Cerebellar cortex (tissue), 1 donor: ENCODE data around the gene CBY1.

Experiments
- DNase-seq: peaks from one replicate; pipeline ENCODE4 v3.0.0-alpha.2; 2015; ENCODE audit warnings: low spot score

Gene CBY1

GRCh38 chr22:38700789-38701628, 44.6 kb downstream of the CBY1 start, which contains the start of gene JOSD1:
Gene JOSD1, minus strand, starts transcription at chr22:38700943. Its CDS starts 956 bp downstream, at chr22:38699987.
- DNase-seq = peak; percentile 93

DNA sequence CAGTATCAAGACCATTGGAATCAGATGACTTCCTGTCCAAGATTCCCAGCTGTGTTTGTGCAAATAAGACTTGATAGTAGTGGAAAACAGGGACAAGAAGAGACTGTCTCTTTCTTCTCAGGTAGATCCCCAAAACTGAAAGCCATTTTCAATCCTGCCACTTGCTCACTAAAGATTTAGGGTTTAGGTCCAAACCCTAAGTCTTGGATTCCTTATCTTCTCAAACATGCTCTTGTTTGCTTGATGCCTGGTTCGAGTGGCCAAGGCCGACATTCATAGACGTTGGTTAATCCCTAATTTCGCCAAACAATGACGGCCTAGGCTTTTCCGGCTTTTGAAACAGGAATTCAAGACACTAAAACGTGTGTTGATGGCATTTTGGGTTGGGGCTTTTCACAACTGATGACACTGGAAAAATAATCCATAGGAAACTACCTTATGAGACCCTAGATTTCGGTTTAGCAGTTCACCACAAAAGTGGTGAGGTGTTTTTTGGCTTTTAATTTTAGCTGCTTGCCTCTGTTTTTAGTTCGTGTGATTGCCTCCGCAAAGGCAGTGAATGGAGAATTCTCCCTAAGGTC, 48.3 kb downstream of the CBY1 start:
- DNase-seq = no peak

DNA sequence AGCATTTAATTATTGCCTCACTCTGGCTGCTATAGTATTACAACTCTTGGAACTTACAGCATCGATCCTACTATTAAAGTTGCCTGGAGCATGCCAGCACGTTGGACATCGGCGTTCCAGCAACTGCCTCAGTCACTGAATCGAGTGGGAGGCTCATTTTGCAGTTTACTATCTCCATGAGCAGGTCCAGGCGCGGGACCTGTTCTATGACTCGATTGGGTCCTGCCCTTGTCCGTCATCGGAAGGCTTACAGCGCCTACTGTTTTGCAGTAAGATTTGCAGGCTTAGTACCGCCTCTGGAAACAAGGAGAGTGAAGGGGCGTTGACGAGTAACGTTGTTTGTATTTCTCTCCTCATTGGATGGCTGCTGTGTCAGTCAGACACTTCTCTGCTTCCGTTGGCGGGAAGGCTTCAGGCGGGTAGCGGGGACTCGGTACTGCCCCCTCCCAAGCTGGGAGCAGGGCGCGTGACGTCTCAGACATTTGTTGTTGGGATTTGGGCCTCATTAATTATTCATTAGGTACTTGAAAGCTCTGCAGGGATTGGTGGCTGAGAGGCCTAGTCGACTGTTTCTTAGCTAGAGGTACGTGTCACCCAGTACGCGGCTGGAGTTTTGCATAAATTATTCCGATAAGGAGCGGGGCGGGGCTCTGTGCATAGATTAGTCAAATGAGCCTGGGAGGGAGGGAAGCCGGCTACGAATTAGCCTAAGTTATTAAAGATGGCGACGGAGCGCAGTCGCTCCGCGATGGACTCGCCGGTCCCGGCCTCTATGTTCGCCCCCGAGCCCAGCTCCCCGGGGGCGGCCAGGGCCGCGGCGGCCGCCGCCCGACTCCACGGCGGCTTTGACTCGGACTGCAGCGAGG, 49.0 kb downstream of the CBY1 start, which contains the start of gene GTPBP1:
TSS of gene GTPBP1 (plus strand) at position 710 of the 866 bp plus-strand sequence. CDS start at position 722, 12 bp downstream.
- DNase-seq = peak; percentile 100

DNA sequence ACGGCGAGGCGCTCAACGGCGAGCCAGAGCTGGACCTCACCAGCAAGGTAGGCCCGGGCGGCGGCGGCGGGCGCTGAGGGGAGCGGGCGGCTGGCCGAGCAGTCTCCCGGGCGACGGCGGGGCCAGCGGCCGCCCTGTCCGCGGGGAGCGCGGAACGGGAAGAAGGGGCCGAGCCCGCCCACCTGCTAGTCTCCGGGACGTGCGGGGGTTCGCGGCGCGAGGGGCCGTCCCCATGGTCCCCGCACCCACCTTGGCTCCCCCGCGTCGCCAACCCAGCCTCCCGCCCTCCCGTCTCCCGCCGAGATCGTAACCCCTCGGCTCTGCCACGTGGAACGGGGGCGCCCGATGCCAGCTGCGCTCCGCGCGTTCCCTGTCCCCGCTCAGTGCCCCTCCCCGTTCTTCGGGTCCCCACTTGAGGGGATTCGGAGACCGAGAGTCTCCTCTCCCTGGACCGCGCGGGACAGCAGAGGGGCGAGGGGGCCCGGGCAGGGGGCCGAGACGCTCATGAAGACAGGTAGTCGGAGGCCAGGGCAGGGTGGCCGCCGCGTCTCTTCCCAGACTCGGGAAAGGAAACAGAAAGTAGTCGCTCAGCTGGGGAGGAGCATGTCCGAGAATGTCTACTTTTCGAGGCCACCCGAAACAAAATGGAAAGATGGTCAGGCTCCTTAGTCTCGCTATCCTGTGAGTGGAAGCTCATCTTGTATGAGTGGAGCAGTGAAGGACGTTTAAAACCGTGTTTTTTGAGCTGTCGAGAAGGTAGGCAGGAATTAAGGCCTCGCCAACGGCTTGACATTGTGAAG, 49.9 kb downstream of the CBY1 start:
- no peak for DNase-seq

DNA sequence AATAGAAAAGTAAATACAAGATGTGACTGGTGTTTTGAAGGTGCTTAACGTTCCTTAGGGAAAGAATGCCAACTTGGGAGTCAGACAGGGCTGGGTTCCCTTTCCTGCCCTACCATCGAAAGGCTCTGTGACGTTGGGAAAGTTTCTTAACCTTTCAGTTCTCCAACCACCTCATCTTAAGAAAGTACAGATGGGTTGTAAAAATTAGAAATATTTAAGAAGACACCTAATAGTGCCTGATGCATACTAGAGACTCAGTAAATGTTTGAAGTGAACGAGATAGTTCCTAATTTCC, 50.4 kb downstream of the CBY1 start:
- DNase-seq = no peak

DNA sequence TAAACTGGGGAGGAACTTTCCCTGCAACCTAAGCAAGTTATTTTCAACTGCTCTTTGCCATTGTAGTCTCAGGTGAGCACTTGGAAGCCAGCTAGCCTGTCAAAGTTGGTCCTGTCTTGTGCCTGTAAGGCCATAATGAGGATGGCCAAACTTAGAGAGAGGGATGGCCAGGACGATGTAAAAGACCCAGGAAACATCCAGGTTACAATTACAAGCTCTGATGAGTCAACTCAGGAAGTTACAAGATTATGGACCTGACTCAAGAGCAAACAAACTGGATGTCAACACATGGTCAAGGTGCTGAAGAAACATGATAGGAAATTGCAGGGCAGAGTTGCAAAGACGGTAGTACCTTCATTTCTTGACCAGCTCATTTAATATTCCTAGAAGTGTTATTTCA, 50.9 kb downstream of the CBY1 start:
- no peak for DNase-seq

DNA sequence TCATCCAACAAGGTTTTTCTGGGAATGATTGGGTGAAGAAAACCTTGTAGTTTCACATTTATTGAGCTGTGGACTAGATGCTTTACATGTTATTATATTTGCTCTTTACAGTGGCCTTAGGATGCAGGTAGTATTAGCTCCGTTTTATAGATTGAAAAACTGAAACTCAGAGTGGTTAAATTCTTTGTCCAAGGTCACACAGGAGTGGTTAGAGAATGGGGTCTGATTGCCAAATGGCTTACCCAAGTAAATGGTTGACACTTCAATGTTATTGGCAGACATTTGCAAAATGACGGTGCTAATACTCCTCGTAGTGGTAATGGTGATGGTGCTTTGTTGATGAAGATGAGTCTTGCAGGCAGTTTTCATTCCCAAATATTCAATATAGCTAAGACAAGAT, 51.5 kb downstream of the CBY1 start:
- no peak for DNase-seq

DNA sequence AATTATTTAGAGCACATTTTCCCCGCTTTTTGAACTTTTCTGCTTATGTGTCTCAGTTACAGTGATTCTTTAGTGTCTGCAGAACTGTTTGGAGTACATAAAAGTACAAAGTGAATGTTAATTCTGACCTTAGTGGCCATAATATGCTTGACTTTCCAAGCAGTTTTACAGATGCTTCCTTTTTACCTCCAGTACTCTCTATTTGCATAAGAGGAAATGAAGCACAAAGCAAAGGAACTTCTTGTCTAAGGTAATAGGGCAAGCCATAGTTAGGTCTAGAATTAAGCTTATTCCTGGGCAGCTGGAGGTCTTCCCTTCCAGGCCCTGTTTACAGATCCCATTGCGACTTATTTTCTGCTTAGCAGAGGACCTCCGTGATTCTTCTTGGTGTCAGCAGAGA, 52.9 kb downstream of the CBY1 start:
- DNase-seq = no peak

DNA sequence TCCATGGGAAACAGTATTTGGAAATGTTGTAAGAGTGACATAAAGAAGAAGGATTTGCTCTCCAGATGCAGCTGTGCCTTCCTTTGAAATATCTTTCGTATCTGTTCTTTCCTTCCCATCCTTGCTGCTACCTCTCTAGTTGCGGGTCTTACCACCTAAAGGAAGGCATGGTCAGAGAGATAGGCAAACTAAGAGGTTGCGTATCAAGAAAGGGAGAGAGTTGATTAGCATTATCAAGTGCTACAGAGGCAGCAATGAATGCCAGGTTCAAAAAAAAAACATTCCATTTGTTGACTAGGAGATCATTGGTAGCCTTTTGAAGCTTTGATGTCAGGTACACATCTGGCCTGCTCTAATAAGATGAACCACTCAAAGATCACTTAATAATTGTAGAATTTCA, 53.9 kb downstream of the CBY1 start:
- DNase-seq = no peak

DNA sequence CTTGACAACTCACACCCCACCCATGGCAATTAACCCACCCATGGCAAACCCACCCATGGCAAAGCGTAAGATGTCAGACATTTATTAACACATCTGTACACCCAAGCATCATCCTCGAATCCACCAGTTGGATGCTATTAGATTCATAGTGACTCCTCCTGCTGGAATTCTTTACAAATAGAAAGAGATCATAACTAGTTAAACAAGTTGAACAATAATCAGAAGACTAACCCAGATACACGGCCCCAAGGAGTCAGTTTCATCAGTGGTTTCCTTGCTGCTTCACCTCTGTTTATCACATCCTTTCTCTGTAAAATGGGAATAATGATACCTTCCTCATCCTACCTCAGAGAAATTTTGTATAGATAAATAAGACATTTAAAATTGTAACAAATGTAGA, 54.4 kb downstream of the CBY1 start:
- DNase-seq = no peak

- no peak for DNase-seq
These were observed 56.2 kb downstream of the CBY1 start for GRCh38 chr22:38712486-38713207.

GRCh38 chr22:38713921-38714320, 57.5 kb downstream of the CBY1 start:
- DNase-seq = no peak

- DNase-seq = no peak
These were observed 58.8 kb downstream of the CBY1 start for GRCh38 chr22:38715176-38715764.

DNA sequence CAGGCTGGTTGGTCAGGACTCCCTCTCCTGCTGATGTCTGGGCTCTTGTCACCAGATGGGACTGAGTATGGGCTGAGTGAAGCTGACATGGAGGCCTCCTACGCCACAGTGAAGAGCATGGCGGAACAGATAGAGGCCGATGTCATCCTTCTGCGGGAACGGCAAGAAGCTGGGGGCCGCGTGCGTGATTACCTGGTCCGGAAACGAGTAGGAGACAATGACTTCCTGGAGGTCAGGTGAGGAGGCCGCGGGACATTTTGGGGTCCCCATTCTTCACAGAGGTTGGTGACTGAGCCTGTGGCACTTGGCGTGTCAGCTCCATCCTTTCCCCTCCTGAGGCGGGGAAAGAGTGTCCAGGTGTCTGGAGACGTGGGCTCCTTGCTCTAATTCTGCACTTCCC, 59.4 kb downstream of the CBY1 start:
- DNase-seq = no peak

- DNase-seq = no peak
These were observed 59.8 kb downstream of the CBY1 start for GRCh38 chr22:38716271-38716670.

- DNase-seq = no peak
These were observed 60.4 kb downstream of the CBY1 start for GRCh38 chr22:38716826-38717225.

DNA sequence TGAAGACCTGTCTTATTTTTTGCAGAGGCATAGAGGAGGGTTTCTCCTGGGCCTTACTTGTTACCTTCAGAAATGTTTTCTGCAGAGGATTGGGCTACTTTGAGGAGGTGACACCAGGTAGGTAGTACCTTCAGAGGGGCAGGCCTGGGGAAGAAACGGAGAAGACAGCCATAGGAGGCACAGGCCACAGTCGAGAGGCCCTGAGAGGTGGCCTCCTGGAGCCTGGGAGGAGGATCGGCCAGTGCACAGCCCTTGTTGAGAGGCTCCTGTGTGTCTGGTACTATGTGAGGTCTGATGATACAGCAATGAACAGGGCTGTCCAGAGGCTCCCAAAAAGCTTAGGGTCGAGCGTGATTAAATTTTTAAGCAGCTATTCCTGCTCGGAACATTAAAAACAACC, 60.8 kb downstream of the CBY1 start:
- no peak for DNase-seq

DNA sequence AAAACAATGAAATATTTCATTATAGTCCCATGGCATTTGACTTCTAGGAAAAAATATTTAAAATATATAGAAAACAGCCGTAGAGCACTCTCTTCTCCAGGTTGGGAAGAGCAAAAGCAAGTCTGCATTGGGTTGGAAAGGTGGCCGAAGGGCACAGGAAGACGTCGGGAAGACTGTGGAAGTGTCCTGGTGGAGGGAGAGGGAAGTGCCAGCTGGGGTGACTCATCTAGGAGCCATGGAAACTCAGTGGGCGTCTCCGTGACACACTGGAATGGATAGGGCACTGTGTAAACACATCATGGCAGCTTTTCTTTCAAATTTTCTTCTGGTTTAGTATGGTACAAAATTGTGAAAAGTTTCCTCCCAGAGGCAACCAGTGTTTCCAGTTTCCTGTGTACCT, 62.0 kb downstream of the CBY1 start:
- no peak for DNase-seq

GRCh38 chr22:38719196-38719595, 62.8 kb downstream of the CBY1 start:
- DNase-seq = no peak

DNA sequence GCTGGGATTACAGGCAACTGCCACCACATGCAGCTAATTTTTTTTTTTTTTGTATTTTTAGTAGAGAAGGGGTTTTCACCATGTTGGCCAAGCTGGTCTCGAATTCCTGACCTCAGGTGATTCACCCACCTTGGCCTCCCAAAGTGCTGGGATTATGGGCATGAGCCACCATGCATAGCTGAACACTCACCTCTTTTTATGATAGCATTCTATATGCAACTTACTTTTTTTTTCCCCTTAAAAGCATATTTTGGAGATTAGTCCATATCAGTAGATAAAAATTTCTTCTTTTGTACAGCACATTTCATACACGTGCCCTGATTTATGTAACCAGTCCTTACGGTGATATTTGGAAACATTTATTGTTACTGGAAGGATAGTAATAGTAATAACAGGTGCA, 63.9 kb downstream of the CBY1 start:
- DNase-seq = no peak

DNA sequence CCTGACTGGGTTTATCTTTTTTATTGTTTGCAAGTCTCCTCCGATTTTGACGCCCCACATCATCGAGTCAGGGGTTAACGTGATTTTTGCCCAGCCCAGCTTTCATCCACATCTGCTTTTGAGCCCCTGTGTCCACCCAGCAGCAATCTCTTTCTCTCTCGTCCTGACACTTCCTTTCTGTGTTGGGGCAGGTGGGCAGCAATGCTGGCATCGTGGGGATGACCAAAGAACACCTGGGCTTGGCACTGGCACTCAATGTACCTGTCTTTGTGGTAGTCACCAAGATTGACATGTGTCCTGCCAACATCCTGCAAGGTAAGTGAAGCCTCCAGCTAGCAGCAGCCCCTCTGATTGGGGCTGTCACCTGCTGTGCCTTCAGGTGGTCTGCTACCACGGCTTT, 65.1 kb downstream of the CBY1 start:
- DNase-seq = no peak
